PC-9 (cell line): ENCODE data around the gene TCF20.

Experiments
- CTCF ChIP-seq: fragments of 200-600 bp; sonication (generic); conservative IDR thresholded peaks from 2 replicates; pipeline ENCODE4 v1.6.1; 2017; ENCODE audit warnings: mixed run types, antibody characterized with exemption, mild to moderate bottlenecking, moderate library complexity
- EZH2 ChIP-seq: fragments of 200-600 bp; sonication (generic); IDR thresholded peaks from 2 replicates; pipeline ENCODE4 v1.8.0; 2017; ENCODE audit warnings: antibody characterized with exemption, low read depth

GRCh38 chr22:42317691-42318547 is 47.5 kb upstream of the TCF20 start:
- TF ChIP-seq CTCF (no peak), EZH2 (no peak)
